ENCODE results near the gene LTB.

LTB gene

GRCh38 chr6:31586599-31587281 is 4.5 kb upstream of the LTB start:
- H3K27ac ChIP-seq, result no peak overlapping the region

GRCh38 chr6:31586008-31586407 is 3.8 kb upstream of the LTB start, which contains the start of gene LST1:
TSS of gene LST1 (plus strand) at chr6:31586277. CDS start at chr6:31587300, 1,023 bp downstream.
- no peak within 1 kb of the TSS for H3K27ac ChIP-seq
- TF ChIP-seq ZFX (IDR thresholded peaks at IDR 0.05) (no peak), CTCF (conservative IDR thresholded peaks at IDR 0.05) (no peak)

More at GRCh38 chr6:31586599-31587281, 4.5 kb upstream of the LTB start:
- TF ChIP-seq CTCF (conservative IDR thresholded peaks at IDR 0.05) (no peak), ZFX (IDR thresholded peaks at IDR 0.05) (no peak)

- no peak; the same call in 1 of the 2 replicates for TF ChIP-seq CTCF (conservative IDR thresholded peaks at IDR 0.05)
- TF ChIP-seq ZFX (IDR thresholded peaks at IDR 0.05), result no peak
- no peak overlapping the region for H3K27ac ChIP-seq
These were observed 3.3 kb upstream of the LTB start for GRCh38 chr6:31585491-31585890.

GRCh38 chr6:31581434-31582229 is 592 bp downstream of the LTB start:
- TF ChIP-seq CTCF (conservative IDR thresholded peaks at IDR 0.05) (no peak), ZFX (IDR thresholded peaks at IDR 0.05) (no peak)
- H3K27ac ChIP-seq, result no peak overlapping the region

GRCh38 chr6:31580807-31581433 is 1.3 kb downstream of the LTB start:
- no peak overlapping the region for H3K27ac ChIP-seq
- peak; percentile 99 for TF ChIP-seq CTCF (conservative IDR thresholded peaks at IDR 0.05)
- TF ChIP-seq ZFX (IDR thresholded peaks at IDR 0.05), result no peak

- TF ChIP-seq CTCF (conservative IDR thresholded peaks at IDR 0.05), result 0 out of 2 replicates have a peak, but pooled peaks have one; percentile 11
- TF ChIP-seq ZFX (IDR thresholded peaks at IDR 0.05), result no peak
These were observed 1.8 kb downstream of the LTB start for GRCh38 chr6:31580438-31580740.

More at GRCh38 chr6:31580438-31580740, 1.8 kb downstream of the LTB start:
- no peak overlapping the region for H3K27ac ChIP-seq

Data from C4-2B (cell line).